ENCODE measurements around the gene VASN.
"Not testable (repeated sequence)": the region's sequence is repeated elsewhere in the genome, so short reads cannot be mapped to it uniquely, and the experiment has no call there.

The VASN gene

DNA sequence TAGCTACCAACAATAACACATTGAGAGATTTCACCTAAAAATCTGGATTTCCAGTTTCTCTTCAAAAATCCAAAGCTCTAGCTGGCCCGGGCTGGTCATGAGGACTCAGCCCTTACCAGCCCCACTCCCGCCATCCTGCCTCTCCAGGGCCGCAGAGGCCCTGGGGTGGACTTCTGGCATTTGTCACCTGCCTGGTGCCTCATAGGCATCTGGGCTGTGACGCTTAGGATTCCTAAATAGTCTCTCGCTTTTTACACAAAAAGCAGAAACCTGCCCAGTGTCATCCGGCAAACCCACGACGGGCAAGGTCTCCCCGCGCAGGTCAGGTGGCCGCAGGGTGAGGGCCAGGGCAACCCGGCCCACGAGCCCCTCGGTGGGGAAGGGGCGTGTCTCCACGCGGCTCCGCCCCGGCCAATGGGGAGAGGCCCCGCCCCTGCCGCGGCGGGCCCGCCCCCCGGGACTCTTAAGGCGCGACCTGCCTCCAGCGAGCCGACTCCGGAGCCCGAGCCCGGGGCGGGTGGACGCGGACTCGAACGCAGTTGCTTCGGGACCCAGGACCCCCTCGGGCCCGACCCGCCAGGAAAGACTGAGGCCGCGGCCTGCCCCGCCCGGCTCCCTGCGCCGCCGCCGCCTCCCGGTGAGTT lies at the start of gene VASN:
Gene VASN, plus strand, starts transcription at position 492 of the 644 bp plus-strand sequence. CDS start 9,030 bp downstream, outside the sequence.
- FAIRE-seq: no peak

DNA sequence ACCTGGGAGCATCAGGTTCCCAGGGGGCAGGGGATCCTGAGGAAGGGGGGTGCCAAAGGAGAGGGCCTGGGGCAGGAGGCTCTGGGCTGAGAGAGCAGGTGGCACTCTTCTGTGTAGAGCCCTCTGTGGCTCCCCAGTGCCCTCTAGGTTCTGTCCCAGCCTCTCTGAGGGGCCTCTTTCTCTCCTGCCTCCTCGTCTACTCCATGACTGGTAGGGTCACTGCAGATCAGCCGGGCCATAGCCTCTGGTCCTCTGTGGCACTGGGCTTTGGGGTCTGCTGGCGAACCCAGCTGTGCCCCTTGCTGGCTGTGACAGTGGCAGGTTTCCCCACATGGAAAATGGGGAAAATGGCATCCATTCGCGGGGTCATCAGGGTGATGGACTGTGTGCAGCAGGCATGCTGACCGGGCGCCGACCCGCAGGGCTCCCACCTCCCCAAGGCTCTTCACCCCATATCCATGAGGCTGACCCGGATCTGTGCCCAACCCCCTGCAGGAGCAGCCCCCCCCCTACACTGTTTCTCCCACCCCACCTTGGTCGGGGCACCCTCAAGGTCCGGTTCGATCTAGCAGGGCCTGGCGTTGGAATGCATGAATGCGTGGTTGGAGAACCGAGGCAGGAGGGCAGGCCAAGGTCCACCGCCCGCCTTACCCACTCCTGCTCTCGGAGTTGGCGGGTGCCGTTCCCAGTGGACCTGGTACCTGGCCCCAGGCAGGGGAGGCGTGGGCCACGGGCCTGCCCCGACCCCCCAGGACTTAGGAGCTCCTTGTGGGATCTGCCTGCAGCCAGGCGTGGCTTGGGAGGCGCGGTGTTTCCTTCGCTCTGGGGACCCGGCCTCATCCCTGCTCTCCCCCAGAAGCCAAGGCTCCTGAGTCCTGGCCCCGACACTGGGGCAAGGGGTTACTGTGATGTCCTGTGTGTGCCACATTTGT lies 49.3 kb upstream of the VASN start:
- FAIRE-seq: no peak

DNA sequence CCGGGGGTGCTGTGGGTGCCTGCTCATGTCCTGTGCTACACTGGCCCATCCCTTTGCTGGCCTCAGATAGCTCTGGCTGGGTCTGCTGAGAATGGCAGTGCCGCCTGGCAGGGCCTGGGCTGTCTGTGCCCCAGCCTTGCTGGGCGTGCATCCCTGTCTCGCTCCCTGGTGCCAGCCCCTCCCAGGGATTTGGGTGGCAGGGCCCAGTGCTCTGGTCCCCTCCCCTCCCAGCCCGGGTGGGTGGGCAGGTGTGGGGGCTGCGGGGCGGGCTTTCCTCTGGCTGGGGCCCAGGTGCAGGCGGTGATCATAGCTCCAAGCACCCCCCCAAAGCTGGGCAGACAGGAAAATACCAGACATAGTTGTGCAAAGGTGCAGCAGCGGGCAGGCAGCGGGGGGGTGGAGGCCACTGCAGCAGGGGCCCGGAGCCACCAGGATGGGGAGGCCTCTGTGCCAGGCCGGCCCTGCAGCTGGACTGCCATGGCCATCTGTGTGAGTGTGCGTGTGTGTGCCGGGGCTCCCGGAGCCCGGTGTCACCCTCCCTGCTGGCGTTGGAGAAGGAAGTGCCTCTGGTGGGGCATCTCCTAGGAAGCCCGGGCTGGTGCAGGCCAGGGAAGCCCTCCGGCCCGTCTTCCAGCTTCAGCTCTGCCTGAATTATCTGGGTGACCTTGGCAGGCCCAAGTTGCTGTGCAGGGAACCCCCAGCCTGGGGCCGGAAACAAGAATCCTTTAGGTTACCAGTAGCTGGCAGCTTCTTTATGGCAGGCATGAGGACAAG lies 48.4 kb upstream of the VASN start:
- no peak for FAIRE-seq

DNA sequence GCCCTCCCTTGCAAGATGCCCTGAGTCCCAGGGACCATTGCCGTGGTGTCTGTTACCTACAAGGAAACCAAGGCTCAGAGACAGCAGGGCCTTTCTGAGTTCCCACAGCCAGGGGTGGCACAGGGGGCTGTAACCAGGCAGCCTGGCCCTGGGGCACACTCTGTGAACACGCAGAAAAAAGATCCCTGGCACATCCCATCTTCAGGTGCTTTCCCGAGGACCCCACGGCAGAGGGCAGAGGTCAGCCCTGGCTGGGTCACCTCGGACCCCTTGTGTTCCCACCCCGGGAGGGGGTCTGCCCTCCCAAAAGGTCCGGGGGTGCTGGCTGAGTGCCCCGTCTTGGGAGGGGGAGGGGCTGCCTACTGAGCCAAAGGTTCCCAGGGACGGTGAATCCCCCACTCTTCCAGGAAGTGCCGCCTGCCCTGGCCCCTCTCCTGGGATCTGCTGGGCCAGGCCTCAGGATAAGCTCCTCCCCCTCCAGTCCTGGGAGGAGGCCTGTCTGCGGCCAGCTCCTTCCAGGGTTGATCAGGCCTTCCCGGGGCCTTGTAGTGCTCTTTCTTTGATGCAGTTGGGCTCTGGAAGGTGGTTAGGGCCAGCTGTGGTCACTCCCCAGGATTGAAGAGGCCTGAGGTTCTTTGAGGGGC lies 47.7 kb upstream of the VASN start:
- no peak for FAIRE-seq

DNA sequence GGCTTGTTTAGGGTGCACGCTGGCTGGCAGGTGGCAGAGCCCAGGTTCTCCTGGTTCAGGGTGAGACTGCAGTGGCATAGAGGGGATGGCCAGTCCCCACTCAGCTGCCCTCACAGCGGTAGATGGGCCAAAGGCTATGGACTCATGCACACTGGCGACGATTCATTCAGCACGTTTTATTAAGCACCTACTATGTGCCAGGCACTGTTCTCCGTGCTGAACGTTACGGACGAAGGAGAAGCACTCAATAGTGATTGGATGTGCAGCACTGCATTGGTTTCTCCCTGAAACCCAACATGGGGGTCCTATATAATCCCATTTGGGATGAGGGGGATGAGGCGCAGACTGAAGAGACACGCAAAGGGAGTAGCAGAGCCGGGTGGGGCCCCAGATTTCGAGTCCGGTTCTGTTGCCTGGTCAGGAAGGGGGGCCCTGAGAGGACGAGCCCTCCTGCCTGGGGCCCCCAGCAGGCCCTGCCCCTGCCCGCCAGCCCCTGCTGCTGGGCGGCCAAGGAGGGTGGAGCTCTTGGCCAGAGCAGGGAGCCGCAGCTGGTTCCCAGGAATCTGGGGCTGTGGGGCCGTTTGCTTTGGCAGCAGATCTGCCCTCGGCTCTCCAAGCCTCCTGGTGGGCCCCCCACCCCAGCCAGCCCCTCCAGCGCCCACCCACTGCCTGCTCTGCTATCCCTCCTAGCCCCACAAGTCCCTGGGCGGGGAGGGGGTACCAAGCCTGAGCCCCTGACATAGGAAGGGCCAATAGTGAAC lies 47.0 kb upstream of the VASN start:
- no peak for FAIRE-seq

DNA sequence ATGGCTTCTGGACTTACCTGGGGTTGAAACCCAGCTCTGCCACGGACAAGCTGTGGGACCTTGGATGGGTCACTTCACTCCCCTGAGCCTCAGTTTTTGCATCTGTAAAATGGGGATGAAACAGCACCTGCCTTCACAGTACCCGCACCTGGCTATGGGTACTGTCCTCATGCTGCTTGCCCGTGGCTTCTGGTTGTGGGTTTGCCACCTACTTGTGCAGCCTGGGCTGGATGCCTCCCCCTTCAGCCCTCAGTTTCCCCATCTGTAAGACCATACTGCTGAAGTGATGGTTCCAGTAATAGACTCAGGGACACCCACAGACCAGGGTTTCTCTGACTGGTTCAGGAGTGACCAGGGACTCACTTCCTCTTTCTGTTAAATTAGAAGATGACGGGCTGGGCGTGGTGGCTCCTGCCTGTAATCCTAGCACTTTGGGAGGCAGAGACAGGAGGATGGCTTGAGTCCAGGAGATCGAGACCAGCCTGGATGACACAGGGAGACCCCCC lies 46.3 kb upstream of the VASN start:
- no peak for FAIRE-seq

DNA sequence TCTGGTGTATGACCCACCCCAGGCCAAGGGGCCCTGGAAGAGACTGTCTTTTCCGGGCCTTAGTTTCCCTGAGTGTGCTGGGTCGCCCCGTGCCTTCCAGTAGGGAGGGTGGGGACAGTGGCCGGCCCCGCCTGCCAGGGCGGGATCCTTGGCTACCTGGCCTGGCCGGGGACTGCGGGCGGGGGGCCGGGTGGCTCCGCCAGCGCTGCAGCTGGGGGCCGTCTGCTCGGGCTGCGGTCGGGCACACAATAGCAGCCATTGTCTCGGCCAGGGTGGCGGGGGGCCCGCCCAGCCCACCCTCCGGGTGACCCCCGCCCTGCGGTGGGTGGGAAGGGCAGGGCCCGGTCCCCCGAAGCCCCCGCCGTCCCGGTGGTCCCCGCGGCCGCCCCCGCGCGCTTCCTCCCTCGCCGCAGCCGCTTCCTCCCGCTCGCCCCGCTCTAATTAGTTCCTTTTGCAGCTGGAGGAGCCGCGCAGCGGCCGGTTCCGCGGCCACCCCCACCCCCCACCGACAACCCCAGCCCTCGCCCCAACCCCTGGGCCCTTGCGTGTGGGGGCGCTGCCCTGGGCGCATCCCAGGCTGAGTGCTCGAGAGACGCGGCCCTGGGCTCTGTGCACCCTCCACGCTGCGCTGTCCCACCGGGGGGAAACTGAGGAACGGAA lies 44.1 kb upstream of the VASN start:
- FAIRE-seq: no peak

DNA sequence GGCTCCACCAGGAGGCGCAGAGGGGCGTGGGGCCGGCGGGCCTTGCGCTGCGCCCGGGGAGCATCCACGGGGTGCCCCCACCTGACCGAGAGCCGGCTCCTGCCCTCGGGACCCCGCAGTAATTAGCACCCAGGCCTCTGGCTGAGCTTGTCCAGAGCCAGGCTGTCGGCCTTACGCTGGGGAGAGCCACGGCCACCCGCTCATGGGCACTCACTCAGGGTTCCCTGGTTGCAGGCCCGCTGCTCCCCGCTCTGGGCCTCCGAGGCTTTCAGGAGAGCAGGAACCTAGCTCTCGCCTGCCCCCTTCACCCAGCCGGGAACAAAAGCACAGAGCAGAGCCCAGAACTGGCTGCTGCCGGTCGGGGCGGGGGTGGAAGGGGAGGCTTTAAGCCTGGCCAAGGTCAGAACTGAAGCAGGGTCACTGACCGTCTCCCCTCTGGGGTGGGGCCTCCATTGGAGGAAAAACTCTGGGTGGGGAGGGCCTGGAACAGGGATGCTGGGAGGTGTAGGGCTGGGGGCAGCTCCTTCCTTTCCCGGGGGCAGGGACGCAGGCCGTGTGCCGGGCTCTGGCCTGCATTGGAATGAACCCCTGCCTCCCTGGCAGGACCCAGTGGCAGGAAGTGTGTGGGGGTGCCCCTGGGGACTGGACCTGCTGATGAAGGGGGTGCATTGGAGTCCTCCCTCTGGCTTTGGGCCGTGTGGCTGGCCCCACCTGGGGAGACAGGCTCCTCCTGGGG lies 43.4 kb upstream of the VASN start:
- FAIRE-seq: no peak

DNA sequence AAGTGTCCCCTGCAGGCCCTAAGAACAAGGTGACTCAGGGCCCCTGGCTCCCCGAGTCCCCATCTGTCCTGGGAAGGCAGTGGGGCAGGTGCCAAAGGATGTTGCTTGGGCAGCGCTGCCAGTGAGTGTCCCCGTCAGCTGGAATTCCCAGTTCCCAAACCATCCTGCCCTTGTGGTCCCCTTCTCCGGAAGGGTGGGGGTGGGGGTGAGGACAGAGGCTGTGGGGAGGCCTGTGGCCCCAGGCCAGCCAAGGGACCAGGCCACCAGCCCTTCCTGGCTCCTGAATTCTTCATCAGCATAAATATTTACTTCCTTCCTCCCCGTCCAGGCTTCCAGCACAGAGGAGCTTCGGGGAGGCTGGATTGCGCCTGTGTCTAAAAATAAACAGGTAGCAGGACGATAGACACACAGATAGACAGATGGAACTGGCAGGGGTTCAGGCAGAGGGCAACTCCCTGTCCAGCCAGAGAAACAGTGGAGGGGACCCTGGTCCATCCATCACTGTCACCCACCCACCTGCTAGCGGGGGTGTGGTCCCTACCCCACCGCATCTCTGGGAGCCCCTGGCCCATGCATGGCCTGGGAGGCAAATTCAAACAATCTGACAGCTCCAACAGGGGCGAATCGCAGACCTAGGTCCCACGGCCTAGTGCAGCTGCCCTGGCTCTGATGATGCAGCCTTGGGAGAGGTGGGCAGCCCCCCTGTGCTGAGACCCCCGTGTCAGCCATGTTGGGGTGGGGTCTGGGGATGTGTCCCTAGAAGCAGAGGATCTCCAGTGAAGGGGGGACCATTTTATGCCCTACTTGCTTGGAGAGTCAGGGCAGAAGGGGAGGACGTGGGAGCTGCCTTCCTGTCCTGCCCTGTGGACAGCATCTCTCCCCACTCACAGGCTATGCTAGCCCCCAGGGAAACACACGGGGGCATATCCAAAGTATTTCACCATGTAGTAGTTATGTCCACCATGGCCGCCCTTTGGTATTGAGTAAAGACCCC lies 42.6 kb upstream of the VASN start:
- peak; percentile 33 for FAIRE-seq

DNA sequence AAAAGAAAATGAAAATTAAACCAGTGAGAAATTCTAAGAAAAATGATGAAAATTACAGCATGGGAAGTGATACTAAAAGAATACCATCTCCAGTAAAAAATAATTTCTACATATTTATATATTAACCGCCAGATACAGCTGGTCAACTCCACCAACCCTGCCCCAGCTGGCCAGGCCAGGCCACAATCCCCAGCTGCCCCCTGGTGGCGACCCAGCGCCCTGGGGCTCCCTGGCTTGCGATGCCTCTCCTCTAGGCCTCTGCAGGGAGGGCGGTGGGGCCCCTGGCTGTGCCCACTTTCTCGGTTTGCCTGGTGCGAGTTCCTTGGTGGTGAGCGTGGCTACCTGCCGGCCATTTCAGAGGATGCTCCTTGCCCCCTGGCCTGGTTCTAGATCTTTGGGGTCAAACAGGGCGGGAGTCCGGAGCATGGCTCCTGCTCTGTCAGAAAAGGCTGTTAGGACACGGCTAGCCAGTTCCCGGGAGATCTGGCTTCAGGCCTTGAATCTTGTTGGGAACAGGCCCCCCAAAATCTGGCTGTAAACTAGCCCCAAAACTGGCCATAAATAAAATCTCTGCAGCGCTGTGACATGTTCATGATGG lies 41.3 kb upstream of the VASN start:
- no peak for FAIRE-seq

DNA sequence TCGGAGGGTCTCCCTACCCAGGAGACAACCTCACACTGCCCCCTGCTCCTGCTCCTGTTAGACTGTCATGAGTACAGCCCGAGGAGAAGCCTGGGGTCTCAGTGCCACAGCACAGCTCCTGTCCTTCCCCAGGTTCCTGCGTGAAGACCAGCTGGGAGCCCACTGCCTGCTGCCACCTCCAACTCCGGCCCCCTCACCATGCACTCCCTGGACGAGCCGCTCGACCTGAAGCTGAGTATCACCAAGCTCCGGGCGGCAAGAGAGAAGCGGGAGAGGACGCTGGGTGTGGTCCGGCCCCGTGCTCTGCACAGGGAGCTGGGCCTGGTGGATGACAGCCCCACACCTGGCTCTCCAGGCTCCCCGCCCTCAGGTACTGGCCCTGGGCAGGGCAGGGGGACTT lies 39.6 kb upstream of the VASN start:
- no peak for FAIRE-seq

DNA sequence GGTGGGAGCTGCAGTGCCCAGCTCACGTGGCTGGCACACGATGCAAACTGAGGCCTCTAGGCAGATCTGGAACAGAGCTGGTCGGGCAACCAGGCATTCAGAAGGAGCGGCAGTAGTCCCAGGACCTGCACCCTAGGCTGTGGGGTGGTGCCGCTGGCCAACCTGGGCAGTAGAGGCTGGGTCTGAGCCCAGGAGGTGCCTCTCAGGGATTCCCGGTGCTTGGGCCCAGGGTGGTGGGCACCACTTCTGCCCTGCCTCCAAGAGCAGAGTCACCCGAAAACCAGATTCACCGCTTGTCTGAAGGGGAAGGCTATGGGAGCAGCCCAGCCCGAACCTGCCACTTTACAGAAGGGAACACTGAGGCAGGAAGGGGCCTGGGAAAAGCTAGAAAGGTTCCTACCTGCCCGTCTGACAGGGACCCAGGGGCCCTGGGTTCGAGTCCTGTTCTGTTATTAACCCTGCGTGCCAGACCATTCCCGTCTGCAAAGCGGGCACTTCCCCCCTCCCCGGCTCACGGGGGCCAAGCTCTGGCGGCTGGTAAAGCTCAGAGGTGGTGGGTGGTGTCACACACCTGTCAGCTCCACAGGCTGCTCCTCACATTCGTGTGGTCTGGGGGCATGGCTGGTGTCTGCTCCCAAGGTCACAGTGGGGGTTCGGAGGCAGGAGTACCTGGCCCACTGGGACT lies 38.9 kb upstream of the VASN start:
- FAIRE-seq: no peak

DNA sequence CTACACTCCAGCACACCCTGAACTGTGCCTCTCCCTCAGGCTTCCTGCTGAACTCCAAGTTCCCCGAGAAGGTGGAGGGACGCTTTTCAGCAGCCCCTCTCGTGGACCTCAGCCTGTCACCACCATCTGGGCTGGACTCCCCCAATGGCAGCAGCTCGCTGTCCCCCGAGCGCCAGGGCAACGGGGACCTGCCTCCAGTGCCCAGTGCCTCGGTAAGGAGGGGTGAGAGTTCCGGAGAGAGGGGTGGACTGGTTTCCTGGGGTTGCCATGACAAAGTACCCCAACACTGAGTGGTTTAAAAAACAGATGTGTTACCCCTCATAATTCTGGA lies 38.4 kb upstream of the VASN start:
- FAIRE-seq: no peak

DNA sequence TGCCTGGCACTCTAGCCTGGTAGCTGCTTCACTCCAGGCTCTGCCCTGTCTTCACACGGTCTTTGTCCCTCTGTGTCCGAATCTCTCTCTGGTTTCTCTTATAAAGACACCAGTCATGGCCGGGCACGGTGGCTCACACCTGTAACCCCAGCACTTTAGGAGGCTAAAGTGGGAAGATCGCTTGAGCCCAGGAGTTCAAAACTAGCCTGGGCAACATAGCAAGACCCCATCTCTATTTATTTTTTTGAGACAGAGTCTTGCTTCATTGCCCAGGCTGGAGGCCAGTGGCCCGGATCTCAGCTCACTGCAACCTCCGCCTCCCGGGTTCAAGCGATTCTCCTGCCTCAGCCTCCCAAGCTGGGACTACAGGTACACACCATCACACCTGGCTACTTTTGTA lies 37.9 kb upstream of the VASN start:
- FAIRE-seq: not testable (repeated sequence)

DNA sequence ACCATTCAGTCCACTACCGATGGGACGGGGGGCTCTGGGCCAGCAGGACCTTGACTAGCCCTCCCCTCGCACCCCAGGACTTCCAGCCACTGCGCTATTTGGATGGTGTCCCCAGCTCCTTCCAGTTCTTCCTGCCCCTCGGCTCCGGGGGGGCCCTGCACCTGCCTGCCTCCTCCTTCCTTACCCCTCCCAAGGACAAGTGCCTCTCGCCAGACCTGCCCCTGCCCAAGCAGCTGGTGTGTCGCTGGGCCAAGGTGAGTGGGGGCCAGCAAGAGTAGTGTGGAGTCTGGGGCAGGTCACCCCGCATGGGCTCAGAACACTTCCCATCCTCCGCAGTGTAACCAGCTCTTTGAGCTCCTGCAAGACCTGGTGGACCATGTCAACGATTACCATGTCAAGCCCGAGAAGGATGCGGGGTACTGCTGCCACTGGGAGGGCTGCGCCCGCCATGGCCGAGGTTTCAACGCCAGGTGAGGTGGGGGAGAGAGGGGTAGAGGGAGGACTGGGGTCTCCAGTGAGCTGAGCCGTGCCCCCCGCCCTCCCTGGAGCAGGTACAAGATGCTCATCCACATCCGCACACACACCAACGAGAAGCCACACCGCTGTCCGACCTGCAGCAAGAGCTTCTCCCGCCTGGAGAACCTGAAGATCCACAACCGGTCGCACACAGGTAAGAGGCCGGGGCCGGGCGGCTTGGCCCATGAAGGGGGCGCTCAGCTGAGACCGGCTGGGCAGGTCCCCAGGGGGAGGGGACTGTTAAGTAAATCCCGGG lies 36.7 kb upstream of the VASN start:
- FAIRE-seq: no peak

DNA sequence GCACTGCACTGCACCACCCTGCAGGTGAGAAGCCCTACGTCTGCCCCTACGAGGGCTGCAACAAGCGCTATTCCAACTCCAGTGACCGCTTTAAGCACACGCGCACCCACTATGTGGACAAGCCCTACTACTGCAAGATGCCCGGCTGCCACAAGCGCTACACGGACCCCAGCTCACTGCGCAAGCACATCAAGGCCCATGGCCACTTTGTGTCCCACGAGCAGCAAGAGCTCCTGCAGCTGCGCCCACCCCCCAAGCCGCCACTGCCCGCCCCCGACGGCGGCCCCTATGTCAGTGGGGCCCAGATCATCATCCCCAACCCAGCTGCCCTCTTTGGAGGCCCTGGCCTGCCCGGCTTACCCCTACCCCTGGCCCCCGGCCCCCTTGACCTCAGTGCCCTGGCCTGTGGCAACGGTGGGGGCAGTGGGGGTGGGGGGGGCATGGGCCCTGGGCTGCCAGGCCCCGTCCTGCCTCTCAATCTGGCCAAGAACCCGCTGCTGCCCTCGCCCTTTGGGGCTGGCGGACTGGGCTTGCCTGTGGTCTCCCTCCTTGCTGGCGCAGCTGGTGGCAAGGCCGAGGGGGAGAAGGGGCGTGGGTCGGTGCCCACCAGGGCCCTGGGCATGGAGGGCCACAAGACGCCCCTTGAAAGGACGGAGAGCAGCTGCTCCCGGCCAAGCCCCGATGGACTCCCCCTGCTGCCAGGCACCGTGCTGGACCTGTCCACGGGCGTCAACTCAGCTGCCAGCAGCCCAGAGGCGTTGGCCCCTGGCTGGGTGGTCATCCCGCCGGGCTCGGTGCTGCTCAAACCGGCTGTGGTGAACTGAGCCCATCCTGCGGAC lies 34.7 kb upstream of the VASN start:
- FAIRE-seq: no peak
